ENCODE measurements around the gene RUNDC3A.
A peak's percentile ranks its signal among the peaks of the same experiment; 100 is the strongest.
"Not testable (repeated sequence)": the region's sequence is repeated elsewhere in the genome, so short reads cannot be mapped to it uniquely, and the experiment has no call there.

The RUNDC3A gene

GRCh38 chr17:44343510-44344209 is 35.3 kb downstream of the RUNDC3A start:
- DNase-seq (ENCODE audit: low read depth, low spot score): no peak

DNA sequence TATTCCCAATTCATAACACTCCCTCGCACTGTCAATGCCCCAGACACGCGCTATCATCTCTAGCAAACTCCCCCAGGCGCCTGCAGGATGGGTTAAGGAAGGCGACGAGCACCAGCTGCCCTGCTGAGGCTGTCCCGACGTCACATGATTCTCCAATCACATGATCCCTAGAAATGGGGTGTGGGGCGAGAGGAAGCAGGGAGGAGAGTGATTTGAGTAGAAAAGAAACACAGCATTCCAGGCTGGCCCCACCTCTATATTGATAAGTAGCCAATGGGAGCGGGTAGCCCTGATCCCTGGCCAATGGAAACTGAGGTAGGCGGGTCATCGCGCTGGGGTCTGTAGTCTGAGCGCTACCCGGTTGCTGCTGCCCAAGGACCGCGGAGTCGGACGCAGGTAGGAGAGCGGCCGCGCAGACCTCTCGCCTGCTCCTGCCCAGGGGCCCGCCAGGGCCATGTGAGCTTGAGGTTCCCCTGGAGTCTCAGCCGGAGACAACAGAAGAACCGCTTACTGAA is 36.6 kb downstream of the RUNDC3A start, which contains the start of gene GRN:
TSS of gene GRN (plus strand) at position 364 of the 515 bp plus-strand sequence. CDS start 3,863 bp downstream, outside the sequence.
- DNase-seq (ENCODE audit: low read depth, low spot score): peak; percentile 99

- DNase-seq (ENCODE audit: low read depth, low spot score): peak; percentile 80
Observed at GRCh38 chr17:44345454-44346026, 37.1 kb downstream of the RUNDC3A start.

- DNase-seq (ENCODE audit: low read depth, low spot score): no peak
Observed at GRCh38 chr17:44346064-44346844, 37.9 kb downstream of the RUNDC3A start.

GRCh38 chr17:44347206-44348055 is 39.0 kb downstream of the RUNDC3A start:
- not testable (repeated sequence) for DNase-seq (ENCODE audit: low read depth, low spot score)

DNA sequence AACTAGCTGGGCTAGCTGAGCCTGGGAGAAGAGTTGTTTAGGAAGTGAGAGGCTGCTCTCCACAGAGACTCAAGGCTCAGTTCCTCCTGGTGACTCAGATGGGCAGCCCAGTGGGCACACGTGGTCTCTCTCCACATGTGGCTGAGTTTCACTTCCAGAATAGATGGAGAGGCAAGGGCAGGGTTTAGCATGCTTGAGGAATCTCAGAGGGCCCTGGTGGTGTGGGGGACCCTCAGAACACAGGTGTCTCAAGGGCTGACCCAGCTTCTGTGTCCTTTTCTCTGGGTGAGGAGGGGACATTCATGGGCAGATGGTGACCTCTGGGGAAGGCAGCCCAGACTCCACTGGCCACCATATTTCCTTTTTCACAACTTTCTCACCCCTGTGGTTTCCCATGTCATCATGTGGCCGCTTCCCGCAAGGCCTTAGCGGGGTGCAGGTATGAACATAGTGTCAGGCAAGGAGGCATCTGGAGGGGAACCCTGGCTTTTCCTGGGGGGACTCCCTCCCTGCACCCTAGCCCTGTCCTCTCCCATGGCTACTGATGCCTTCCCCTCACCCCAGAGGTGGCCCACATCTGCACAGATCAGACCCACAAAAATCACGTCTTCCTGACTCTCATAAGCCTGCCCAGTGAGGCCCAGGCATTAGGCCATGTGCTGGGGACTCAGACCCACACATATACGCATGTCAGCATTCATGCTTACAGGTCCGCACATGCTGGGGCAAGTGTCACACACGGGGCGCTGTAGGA is 40.0 kb downstream of the RUNDC3A start:
- no peak for DNase-seq (ENCODE audit: low read depth, low spot score)

DNA sequence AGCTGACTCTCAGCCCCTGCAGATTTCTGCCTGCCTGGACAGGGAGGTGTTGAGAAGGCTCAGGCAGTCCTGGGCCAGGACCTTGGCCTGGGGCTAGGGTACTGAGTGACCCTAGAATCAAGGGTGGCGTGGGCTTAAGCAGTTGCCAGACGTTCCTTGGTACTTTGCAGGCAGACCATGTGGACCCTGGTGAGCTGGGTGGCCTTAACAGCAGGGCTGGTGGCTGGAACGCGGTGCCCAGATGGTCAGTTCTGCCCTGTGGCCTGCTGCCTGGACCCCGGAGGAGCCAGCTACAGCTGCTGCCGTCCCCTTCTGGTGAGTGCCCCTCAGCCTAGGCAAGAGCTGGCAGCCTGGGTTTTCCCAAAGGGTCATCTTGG is 40.6 kb downstream of the RUNDC3A start:
- no peak for DNase-seq (ENCODE audit: low read depth, low spot score)

- DNase-seq (ENCODE audit: low read depth, low spot score): no peak
Observed at GRCh38 chr17:44349553-44350070, 41.2 kb downstream of the RUNDC3A start.

DNA sequence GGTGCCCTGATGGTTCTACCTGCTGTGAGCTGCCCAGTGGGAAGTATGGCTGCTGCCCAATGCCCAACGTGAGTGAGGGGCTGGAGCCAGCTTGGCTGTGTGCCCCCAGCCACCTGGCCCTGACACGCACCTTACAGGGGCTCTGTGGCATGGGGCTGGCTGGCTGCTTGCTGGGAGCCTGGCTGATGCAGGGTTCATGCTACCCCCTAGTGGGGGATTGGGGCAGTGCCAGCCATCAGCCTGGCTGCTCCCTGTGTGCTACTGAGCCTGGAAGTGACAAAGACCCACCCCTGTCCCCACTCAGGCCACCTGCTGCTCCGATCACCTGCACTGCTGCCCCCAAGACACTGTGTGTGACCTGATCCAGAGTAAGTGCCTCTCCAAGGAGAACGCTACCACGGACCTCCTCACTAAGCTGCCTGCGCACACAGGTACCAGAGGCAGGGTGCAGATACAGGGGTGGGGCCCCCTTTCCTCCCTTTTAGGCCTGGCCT is 42.4 kb downstream of the RUNDC3A start:
- DNase-seq (ENCODE audit: low read depth, low spot score): peak; percentile 87

DNA sequence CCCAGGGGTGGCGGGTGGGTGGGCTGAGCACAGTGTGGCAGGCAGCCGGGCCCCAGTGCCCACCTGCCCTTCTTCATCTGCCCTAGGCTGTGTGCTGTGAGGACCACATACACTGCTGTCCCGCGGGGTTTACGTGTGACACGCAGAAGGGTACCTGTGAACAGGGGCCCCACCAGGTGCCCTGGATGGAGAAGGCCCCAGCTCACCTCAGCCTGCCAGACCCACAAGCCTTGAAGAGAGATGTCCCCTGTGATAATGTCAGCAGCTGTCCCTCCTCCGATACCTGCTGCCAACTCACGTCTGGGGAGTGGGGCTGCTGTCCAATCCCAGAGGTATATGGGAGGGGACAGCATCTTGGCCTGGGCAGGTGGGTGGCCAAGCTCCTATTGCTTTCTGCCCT is 43.1 kb downstream of the RUNDC3A start:
- no peak for DNase-seq (ENCODE audit: low read depth, low spot score)

DNA sequence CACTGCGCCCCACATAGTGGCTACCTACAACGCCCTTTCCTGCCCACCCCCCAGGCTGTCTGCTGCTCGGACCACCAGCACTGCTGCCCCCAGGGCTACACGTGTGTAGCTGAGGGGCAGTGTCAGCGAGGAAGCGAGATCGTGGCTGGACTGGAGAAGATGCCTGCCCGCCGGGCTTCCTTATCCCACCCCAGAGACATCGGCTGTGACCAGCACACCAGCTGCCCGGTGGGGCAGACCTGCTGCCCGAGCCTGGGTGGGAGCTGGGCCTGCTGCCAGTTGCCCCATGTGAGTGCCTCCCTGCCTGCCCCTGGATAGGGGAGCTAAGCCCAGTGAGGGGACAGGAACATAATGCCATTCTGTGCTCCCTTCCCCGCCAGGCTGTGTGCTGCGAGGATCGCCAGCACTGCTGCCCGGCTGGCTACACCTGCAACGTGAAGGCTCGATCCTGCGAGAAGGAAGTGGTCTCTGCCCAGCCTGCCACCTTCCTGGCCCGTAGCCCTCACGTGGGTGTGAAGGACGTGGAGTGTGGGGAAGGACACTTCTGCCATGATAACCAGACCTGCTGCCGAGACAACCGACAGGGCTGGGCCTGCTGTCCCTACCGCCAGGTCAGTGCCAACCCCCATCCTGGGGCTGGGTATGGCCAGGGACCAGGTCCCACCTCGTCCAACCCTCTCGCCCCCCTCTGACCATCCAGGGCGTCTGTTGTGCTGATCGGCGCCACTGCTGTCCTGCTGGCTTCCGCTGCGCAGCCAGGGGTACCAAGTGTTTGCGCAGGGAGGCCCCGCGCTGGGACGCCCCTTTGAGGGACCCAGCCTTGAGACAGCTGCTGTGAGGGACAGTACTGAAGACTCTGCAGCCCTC is 43.8 kb downstream of the RUNDC3A start:
- no peak for DNase-seq (ENCODE audit: low read depth, low spot score)

GRCh38 chr17:44352828-44353671 is 44.6 kb downstream of the RUNDC3A start:
- DNase-seq (ENCODE audit: low read depth, low spot score): no peak

DNA sequence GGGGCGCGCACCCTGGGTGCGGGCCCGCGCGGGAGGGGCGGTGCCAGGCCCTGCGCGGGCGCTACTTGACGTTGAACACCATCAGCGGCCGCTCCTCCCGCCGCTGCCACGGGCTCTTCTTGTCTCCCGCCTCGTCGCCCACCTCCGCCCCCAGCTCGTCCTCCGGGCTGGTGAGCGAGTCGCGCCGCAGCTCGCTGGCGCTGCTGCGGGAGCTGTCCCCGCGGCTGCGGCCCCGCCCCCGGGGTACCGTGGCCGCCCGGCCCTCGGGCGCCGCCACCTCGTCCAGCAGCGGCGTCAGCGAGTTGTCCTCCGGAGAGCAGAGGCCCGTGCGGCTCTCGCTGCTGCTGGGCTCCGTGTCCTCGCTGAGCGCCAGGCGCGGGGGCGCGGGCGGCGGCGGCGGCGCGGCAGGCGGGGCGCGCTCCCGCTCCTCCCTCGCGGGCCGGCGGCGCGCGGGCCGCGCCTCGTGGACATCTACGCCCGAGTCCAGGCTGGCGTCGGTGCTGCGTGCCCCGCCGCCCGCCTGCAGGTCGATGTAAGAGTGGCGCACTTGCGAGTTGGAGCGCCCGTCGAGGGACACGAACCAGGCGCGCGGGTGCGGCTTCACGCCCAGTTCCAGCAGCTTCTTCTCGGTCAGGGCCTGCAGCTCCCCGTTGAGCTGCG is 45.4 kb downstream of the RUNDC3A start:
- DNase-seq (ENCODE audit: low read depth, low spot score): peak; percentile 30

- peak; percentile 86 for DNase-seq (ENCODE audit: low read depth, low spot score)
Observed at GRCh38 chr17:44354582-44355561, 46.5 kb downstream of the RUNDC3A start.

DNA sequence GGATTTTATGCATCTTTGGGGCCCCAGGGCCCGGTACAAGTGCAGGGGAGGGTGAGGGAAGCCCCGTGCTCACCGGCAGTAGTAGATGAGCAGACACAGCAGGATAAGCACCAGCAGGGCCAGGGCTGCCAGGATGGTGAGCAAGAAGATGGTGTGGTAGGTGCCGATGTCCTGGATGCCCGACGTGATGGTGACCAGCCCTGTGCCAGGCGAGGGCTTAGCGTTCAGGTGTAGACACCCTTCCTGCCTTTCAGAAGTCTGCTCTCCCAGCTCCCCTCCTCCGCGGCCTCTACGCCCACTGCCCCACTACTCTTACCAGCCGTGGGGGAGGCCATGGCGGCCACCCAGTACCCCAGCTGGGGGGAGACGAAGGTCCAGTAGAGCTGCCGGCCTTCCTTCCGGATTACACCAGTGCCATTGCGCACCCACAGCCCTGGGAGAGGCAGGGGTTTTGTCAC is 47.3 kb downstream of the RUNDC3A start:
- no peak for DNase-seq (ENCODE audit: low read depth, low spot score)

DNA sequence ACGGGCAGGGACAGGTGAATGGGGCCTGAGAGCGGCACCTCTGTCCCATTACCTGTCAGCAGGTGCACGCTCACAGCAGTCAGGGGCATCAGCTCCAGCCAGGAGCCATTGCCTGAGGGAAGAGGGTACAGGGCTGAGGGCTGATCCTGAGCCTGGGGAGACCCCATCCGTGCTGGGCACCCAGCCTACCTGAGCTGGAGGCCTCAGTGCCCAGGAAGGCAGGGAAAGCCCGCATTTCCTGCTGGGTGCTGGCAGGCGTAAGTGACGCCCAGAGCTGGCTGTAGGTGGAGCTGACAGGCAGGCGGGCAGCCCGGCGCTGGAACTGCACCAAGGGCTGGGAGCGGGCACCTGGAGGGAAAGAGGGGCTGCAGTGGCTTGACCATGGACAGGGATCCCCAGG is 47.8 kb downstream of the RUNDC3A start:
- DNase-seq (ENCODE audit: low read depth, low spot score): no peak

- DNase-seq (ENCODE audit: low read depth, low spot score): no peak
Observed at GRCh38 chr17:44358066-44358465, 49.7 kb downstream of the RUNDC3A start.

Measured in ELF-1 (cell line).